Measurements from ENCODE around the gene MIA.
"Not testable (repeated sequence)": the region's sequence is repeated elsewhere in the genome, so short reads cannot be mapped to it uniquely, and the experiment has no call there.

MIA gene

GRCh38 chr19:40780582-40780981, 5.3 kb downstream of the MIA start:
- DNase-seq (ENCODE audit: low read depth in 1 of 2, low spot score in 1 of 2): no peak
- no peak for TF ChIP-seq CTCF (IDR thresholded peaks at IDR 0.05; ENCODE audit: insufficient read depth, low read length)
- no peak for TF ChIP-seq GABPA (IDR thresholded peaks at IDR 0.05; ENCODE audit: low read depth)
- TF ChIP-seq SPI1 (IDR thresholded peaks at IDR 0.05; ENCODE audit: borderline replicate concordance, low read depth): no peak
- no peak for TF ChIP-seq POLR2AphosphoS5 (IDR thresholded peaks at IDR 0.05; ENCODE audit: low read depth)
- TF ChIP-seq, protein P1, sequence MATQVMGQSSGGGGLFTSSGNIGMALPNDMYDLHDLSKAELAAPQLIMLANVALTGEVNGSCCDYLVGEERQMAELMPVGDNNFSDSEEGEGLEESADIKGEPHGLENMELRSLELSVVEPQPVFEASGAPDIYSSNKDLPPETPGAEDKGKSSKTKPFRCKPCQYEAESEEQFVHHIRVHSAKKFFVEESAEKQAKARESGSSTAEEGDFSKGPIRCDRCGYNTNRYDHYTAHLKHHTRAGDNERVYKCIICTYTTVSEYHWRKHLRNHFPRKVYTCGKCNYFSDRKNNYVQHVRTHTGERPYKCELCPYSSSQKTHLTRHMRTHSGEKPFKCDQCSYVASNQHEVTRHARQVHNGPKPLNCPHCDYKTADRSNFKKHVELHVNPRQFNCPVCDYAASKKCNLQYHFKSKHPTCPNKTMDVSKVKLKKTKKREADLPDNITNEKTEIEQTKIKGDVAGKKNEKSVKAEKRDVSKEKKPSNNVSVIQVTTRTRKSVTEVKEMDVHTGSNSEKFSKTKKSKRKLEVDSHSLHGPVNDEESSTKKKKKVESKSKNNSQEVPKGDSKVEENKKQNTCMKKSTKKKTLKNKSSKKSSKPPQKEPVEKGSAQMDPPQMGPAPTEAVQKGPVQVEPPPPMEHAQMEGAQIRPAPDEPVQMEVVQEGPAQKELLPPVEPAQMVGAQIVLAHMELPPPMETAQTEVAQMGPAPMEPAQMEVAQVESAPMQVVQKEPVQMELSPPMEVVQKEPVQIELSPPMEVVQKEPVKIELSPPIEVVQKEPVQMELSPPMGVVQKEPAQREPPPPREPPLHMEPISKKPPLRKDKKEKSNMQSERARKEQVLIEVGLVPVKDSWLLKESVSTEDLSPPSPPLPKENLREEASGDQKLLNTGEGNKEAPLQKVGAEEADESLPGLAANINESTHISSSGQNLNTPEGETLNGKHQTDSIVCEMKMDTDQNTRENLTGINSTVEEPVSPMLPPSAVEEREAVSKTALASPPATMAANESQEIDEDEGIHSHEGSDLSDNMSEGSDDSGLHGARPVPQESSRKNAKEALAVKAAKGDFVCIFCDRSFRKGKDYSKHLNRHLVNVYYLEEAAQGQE (IDR thresholded peaks at IDR 0.05; ENCODE audit: insufficient replicate concordance, low read depth): no peak
- no peaks in the 10 kb centered on the region for H3K27me3 ChIP-seq (ENCODE audit: insufficient read depth, poor library complexity, severe bottlenecking)
- H3K27ac ChIP-seq (replicated peaks): no peak overlapping the region
- H3K4me3 ChIP-seq (replicated peaks; ENCODE audit: insufficient read depth, low read length): no peak overlapping the region

GRCh38 chr19:40781140-40781539, 5.8 kb downstream of the MIA start:
- TF ChIP-seq SPI1 (IDR thresholded peaks at IDR 0.05; ENCODE audit: borderline replicate concordance, low read depth) (peak; percentile 23; the same call in 1 of the 2 replicates), GABPA (IDR thresholded peaks at IDR 0.05; ENCODE audit: low read depth) (no peak)
- no peak overlapping the region for H3K4me3 ChIP-seq (replicated peaks; ENCODE audit: insufficient read depth, low read length)
- no peak for DNase-seq (ENCODE audit: low read depth in 1 of 2, low spot score in 1 of 2)
- H3K27ac ChIP-seq (replicated peaks): no peak overlapping the region
- H3K27me3 ChIP-seq (ENCODE audit: insufficient read depth, poor library complexity, severe bottlenecking): no peaks in the 10 kb centered on the region

- H3K27me3 ChIP-seq (ENCODE audit: insufficient read depth, poor library complexity, severe bottlenecking): no peaks in the 10 kb centered on the region
- TF ChIP-seq GABPA (IDR thresholded peaks at IDR 0.05; ENCODE audit: low read depth) (no peak), CTCF (IDR thresholded peaks at IDR 0.05; ENCODE audit: insufficient read depth, low read length) (no peak), SPI1 (IDR thresholded peaks at IDR 0.05; ENCODE audit: borderline replicate concordance, low read depth) (no peak), POLR2AphosphoS5 (IDR thresholded peaks at IDR 0.05; ENCODE audit: low read depth) (no peak)
- TF ChIP-seq, protein P1 (IDR thresholded peaks at IDR 0.05; ENCODE audit: insufficient replicate concordance, low read depth): no peak
- no peak overlapping the region for H3K27ac ChIP-seq (replicated peaks)
- DNase-seq (ENCODE audit: low read depth in 1 of 2, low spot score in 1 of 2): no peak
- no peak overlapping the region for H3K4me3 ChIP-seq (replicated peaks; ENCODE audit: insufficient read depth, low read length)
Measured at GRCh38 chr19:40783711-40784110, 8.4 kb downstream of the MIA start.

GRCh38 chr19:40784146-40784545, 8.8 kb downstream of the MIA start:
- not testable (repeated sequence) for H3K27me3 ChIP-seq (ENCODE audit: insufficient read depth, poor library complexity, severe bottlenecking)

DNA sequence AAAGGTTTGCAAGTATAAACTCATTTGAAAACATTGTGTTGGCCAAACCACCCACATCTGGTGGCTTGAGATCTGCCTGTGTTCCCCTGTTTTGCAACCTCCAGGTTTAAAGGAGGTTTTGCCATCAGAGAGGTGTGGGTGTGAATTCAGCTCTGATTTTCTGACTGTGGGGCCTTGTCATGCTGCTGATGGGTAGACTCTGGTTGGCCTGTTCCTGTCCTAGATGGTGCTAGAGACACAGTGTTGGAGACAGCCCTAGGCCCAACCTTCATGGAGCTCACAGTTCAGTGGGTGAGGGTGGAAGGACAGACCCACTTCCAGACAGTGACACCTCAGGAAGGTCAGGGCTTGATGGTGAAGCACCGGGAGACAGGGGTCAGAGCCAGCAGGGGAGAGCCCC, 10.2 kb downstream of the MIA start:
- Histone ChIP-seq H3K27ac (replicated peaks) (no peak overlapping the region), H3K27me3 (ENCODE audit: insufficient read depth, poor library complexity, severe bottlenecking) (no peaks in the 10 kb centered on the region), H3K4me3 (replicated peaks; ENCODE audit: insufficient read depth, low read length) (no peak overlapping the region)
- TF ChIP-seq POLR2AphosphoS5 (IDR thresholded peaks at IDR 0.05; ENCODE audit: low read depth): no peak
- no peak for DNase-seq (ENCODE audit: low read depth in 1 of 2, low spot score in 1 of 2)

More at GRCh38 chr19:40784146-40784545, 8.8 kb downstream of the MIA start:
- not testable (repeated sequence) for DNase-seq (ENCODE audit: low read depth in 1 of 2, low spot score in 1 of 2); H3K4me3 ChIP-seq (replicated peaks; ENCODE audit: insufficient read depth, low read length); H3K27ac ChIP-seq (replicated peaks)

All from HL-60 (cell line).